GM19452 (cell line): Measurements from ENCODE around the gene RTBDN.

ENCODE experiments used
- ATAC-seq: cut with Tn5 transposase; IDR thresholded peaks from one replicate; pipeline ENCODE4 v1.9.1; 2021; ENCODE audit not compliant: unreplicated experiment

Gene RTBDN

GRCh38 chr19:12793290-12794195 lies 40.8 kb downstream of the RTBDN start:
- peak; percentile 31 for ATAC-seq

GRCh38 chr19:12792853-12793289 lies 41.5 kb downstream of the RTBDN start:
- no peak for ATAC-seq

DNA sequence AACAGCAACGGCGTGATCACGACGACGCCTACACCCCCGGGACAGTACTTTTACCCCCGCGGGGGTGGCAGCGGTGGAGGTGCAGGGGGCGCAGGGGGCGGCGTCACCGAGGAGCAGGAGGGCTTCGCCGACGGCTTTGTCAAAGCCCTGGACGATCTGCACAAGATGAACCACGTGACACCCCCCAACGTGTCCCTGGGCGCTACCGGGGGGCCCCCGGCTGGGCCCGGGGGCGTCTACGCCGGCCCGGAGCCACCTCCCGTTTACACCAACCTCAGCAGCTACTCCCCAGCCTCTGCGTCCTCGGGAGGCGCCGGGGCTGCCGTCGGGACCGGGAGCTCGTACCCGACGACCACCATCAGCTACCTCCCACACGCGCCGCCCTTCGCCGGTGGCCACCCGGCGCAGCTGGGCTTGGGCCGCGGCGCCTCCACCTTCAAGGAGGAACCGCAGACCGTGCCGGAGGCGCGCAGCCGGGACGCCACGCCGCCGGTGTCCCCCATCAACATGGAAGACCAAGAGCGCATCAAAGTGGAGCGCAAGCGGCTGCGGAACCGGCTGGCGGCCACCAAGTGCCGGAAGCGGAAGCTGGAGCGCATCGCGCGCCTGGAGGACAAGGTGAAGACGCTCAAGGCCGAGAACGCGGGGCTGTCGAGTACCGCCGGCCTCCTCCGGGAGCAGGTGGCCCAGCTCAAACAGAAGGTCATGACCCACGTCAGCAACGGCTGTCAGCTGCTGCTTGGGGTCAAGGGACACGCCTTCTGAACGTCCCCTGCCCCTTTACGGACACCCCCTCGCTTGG lies 42.1 kb downstream of the RTBDN start:
- no peak for ATAC-seq

GRCh38 chr19:12791345-12792050 lies 42.9 kb downstream of the RTBDN start, which contains the start of gene JUNB:
Gene JUNB (plus strand): TSS chr19:12791486. CDS start chr19:12791772, 286 bp downstream.
- peak; percentile 21 for ATAC-seq

GRCh38 chr19:12790628-12791344 lies 43.6 kb downstream of the RTBDN start:
- no peak for ATAC-seq

DNA sequence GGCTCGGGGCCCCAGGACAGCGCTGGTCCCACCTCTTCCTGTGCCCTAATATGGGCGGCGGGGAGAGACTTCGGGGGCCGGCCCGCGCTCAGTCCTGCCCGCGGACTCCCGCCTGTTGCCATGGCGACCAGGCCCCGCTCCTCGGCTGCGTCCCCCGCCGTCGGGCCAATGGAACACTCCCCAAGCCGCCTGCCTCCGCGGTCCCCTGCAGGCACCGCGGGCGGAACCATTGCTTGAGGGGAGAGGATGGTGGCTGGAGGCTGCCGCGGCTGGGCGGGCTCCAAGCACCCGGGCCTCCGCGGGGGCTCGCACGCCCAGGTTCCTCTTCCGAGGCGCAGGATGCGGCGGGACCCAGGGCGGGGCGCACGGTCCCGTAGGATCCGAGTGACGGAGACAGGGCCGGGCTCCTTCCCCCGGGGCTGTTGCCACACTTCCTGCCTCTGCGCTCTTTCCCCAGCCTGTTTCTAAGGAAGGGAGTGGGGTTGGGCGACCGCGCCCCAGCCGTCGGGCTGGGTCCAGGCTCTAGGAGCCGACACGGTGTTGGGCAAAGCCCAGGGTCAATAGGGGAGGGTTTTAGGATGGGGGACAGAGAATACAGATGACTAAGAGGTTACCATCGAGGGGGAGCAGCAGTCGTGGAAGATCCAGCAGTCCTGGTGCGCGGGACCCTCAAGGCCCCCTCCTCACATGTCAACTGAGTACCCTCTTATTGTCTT lies 44.3 kb downstream of the RTBDN start:
- ATAC-seq: peak; percentile 43

GRCh38 chr19:12789098-12789903 lies 45.1 kb downstream of the RTBDN start:
- ATAC-seq: no peak

DNA sequence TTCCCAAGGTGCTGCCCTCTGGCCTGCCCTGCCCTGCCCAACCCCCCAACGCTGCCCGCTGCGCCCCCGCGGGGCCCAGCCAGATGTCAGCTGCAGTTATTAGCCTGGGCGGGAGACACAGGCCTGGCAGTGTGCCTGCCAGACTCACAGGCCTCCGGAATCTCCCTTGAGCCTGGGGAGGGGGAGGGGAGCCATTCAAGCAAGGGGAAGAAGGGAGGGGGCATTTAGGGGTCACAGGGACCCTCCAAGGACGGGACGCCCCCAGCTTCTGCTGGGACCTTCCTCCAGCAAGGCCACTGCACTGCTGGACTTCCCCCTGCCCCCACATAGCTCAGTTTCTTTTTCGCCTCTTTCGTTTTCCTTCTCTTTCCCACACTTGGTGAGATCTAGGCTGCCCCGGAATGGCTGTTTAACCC lies 45.7 kb downstream of the RTBDN start:
- no peak for ATAC-seq

GRCh38 chr19:12788042-12788681 lies 46.2 kb downstream of the RTBDN start:
- ATAC-seq: no peak

DNA sequence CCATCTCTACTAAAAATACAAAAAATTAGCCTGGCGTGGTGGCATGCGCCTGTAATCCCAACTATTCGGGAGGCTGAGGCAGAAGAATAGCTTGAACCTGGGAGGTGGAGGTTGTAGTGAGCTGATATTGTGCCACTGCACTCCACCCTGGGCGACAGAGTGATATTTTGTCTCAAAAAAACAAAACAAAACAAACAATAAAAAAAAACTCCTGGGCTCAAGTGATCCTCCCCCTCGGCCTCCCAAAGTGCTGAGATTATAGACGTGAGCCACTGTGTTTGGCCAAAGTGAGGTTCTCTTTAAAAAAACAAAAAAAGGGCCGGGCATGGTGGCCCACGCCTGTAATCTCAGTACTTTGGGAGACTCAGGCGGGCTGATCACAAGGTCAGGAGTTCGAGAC lies 46.9 kb downstream of the RTBDN start:
- ATAC-seq: no peak

GRCh38 chr19:12786952-12787351 lies 47.4 kb downstream of the RTBDN start:
- ATAC-seq: no peak

DNA sequence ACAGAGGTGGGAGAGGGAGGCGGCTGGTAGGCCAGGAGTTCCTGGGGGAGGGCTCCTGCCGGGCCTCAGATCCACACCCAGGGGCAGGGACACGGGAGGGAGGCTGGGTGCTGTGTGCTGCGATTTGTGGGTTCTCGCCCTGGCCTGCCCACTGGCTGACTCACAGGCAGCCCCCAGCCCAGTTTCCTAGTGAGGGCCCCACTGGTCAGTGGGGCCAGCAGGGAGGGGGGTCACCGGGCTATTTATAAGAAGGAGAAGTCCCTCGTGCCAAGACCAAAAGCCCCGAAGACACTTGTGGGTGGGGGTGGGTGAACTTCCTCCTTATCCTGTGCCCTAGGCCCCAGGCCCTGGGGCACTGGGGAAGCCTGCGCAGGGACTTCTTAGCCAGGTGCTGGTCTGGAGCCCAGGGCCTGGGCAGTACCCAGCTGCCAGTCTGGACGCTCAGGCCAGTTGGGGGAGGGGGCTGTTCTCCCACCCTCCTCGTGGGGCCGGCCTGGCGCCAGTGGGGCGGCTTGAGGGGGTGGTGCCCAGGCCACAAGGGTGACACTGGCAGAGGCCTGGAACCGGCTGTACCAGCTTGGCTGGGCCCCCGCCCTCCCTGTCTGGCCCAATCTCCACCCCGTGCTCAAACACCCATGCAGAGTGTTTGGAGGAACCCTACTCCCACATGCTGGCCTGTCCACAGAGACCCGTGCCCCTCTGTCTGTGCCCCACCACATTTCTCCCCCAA lies 48.1 kb downstream of the RTBDN start:
- ATAC-seq: no peak

- no peak for ATAC-seq
These were observed 48.8 kb downstream of the RTBDN start for GRCh38 chr19:12785431-12786031.

- ATAC-seq: no peak
These were observed 49.4 kb downstream of the RTBDN start for GRCh38 chr19:12784871-12785430.

- no peak for ATAC-seq
These were observed 49.9 kb downstream of the RTBDN start for GRCh38 chr19:12784394-12784870.

DNA sequence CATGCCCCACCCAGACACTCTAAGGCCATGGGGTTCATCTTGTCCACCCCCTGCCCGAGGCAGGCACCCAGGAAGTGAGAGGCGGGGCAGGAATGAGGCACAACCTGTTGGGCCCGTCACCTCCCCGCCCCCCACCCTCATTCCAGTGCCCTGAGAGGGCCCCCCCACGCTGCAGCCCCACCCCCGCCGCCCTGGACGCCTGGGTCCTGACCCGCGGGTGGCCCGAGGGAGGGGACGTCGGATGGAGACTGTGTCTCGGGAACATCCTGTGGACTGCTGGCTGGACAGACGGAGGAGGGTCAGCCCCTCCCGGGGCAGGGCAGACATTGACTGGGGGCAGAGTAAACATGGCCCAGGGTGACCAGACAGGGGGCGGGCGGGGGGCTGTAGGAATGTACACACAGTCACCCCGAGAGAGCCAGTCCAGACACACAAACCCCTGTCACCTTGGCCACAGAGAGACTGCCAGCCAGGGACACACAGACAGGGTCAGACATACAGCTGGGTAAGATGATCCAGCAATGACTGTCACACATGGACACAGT lies 50.5 kb downstream of the RTBDN start:
- ATAC-seq: no peak
